AG09309 (cell line): Measurements from ENCODE around the gene HMCN1.
A peak's percentile ranks its signal among the peaks of the same experiment; 100 is the strongest.

Experiments
- DNase-seq: peaks from one replicate; pipeline ENCODE4 v3.0.0-alpha.2; 2010; ENCODE audit warnings: low read depth
- H3K4me3 ChIP-seq: 2 replicates; pipeline ENCODE4 v1.5.1; 2011; ENCODE audit warnings: mild to moderate bottlenecking, low read depth, low read length, moderate library complexity; ENCODE audit not compliant: control insufficient read depth
- CTCF ChIP-seq: IDR thresholded peaks from 2 replicates; pipeline ENCODE4 v1.5.1; 2011; ENCODE audit warnings: mild to moderate bottlenecking, low read depth, low read length, inconsistent platforms; ENCODE audit not compliant: insufficient read depth, control insufficient read depth; ENCODE audit errors: missing control alignments

The HMCN1 gene

GRCh38 chr1:186235696-186236095 is 501.5 kb downstream of the HMCN1 start:
- H3K4me3 ChIP-seq, result no peak overlapping the region
- DNase-seq, result no peak
- TF ChIP-seq CTCF, result no peak

DNA sequence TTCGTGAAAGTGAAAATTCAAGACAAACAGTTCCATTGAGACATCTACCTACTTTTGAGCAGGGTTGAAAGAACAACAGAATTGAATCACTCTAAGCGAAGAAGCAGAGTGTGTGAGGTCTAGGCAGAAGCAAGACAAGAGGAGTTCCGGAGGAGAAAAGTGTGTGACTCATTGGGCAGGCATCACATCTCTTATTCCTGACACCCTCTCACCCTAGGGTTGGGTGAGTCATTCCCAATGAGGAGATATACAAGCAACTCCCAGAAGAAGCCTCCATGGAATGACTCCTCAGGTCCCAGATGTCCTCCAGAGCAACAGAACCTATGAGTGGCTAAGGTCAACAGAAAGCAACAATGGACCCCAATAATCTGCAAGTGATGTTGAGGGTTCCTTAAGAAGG is 502.7 kb downstream of the HMCN1 start:
- no peak overlapping the region for H3K4me3 ChIP-seq
- no peak for TF ChIP-seq CTCF
- DNase-seq, result peak; percentile 69

- DNase-seq, result no peak
- TF ChIP-seq CTCF, result no peak
- no peak overlapping the region for H3K4me3 ChIP-seq
These were observed 505.0 kb downstream of the HMCN1 start for GRCh38 chr1:186239171-186239570.

- no peak overlapping the region for H3K4me3 ChIP-seq
- no peak for TF ChIP-seq CTCF
- DNase-seq, result no peak
These were observed 506.2 kb downstream of the HMCN1 start for GRCh38 chr1:186240436-186240835.
